ENCODE data around the gene BMP7.

The BMP7 gene

DNA sequence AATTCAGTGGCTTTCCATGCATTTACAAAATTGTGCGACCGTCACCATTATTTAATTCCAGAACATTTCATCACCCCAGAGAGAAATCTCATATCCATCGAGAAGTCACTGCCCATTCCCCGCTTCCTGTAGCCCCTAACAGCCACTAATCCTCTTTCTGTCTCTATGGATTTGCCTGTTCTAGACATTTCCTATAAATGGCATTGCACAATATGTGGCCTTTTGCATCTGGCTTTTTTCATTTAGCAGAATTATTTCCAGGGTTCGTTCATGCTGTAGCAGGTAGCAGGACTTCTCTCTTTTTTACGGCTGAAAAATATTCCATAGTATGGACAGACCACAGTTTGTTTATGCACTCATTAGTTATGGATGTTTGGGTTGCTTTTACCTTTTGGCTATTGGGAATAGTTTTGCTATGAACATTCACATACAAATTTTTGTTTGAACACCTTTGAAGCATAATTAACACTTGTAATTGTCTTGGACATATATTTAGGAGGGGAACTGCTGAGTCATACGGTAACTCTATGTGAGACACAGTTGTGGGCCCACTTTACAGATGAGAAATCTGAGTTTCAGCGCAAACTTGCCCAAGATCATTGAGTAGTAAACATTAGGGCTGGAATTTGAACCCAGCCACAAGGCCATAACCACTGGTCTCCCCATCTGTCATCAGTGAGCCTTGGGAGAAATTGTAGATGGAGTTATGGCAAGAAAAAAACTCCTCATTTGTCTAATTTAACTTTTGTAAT lies 126.9 kb downstream of the BMP7 start:
- TF ChIP-seq, protein P1, sequence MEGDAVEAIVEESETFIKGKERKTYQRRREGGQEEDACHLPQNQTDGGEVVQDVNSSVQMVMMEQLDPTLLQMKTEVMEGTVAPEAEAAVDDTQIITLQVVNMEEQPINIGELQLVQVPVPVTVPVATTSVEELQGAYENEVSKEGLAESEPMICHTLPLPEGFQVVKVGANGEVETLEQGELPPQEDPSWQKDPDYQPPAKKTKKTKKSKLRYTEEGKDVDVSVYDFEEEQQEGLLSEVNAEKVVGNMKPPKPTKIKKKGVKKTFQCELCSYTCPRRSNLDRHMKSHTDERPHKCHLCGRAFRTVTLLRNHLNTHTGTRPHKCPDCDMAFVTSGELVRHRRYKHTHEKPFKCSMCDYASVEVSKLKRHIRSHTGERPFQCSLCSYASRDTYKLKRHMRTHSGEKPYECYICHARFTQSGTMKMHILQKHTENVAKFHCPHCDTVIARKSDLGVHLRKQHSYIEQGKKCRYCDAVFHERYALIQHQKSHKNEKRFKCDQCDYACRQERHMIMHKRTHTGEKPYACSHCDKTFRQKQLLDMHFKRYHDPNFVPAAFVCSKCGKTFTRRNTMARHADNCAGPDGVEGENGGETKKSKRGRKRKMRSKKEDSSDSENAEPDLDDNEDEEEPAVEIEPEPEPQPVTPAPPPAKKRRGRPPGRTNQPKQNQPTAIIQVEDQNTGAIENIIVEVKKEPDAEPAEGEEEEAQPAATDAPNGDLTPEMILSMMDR (IDR thresholded peaks at IDR 0.05) = no peak
- H3K4me1 Mint-ChIP-seq = peaks cover 36% of the 10 kb centered on the region
- H3K27me3 Mint-ChIP-seq (ENCODE audit: low read depth, poor library complexity) = peaks cover 3% of the 10 kb centered on the region
- no peak for DNase-seq
- H3K27ac Mint-ChIP-seq = no peak overlapping the region
- no peaks in the 10 kb centered on the region for H3K9me3 Mint-ChIP-seq
- no peak overlapping the region for H3K4me3 Mint-ChIP-seq
- no peaks in the 10 kb centered on the region for H3K36me3 Mint-ChIP-seq (ENCODE audit: low read depth)

DNA sequence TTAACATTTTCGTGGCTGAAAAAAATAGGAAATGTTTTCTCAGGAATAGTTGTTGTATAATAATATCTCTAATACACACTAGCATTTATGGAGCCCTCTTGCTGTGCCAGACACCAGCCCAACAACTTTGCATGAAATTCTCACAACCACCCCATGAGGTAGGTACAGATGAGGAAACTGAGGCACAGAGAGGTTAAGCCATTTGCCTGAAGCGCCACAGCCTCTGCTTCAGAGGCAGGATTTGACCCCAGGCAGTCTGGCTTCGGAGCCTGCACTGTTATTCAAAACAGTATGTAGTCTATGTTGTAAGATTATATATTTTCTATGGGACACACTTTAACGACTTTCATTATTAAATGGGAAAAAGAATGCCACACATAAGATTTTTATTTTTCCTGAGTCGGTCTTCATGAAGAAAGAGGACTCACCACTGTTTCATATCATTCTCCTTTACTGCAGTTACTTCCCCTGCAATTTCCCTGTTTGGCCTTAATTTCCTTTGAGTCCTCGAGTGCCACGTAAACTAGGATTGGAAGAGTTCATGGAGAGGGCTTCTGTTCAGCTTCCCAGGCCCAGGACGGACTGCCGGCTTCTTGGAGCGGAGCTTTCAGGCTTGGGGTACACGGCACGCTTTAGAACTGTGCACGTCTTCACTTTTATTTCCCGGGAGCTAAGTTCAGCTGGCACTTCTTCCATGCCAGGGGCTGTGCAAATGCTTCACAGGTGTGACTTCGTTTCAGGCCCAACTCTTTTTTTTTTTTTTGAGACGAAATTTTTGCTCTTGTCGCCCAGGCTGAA lies 128.0 kb downstream of the BMP7 start:
- peaks cover 47% of the 10 kb centered on the region for H3K4me1 Mint-ChIP-seq
- no peaks in the 10 kb centered on the region for H3K36me3 Mint-ChIP-seq (ENCODE audit: low read depth)
- H3K4me3 Mint-ChIP-seq = no peak overlapping the region
- TF ChIP-seq, protein P1 (IDR thresholded peaks at IDR 0.05) = no peak
- H3K27me3 Mint-ChIP-seq (ENCODE audit: low read depth, poor library complexity) = peaks cover 3% of the 10 kb centered on the region
- no peaks in the 10 kb centered on the region for H3K9me3 Mint-ChIP-seq
- DNase-seq = no peak
- peak overlapping the region; percentile 80 for H3K27ac Mint-ChIP-seq

DNA sequence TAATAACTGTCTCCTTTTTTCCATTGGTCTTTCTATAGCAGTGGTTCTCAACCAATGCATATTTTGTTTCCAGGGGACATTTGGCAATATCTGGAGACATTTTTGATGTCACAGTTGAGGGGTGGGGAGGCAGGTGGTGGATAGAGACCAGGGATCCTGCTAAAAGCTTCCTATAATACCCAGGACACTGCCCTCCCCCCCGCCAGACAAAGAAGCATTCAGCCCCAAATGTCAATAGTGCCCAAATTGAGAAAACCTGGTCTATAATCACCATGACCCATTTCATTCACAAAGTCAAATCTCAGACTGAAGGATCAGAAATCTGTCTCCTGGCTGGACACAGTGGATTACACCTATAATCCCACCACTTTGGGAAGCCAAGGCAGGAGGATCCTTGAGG lies 128.8 kb downstream of the BMP7 start:
- peaks cover 3% of the 10 kb centered on the region for H3K27me3 Mint-ChIP-seq (ENCODE audit: low read depth, poor library complexity)
- H3K4me1 Mint-ChIP-seq = peaks cover 49% of the 10 kb centered on the region
- TF ChIP-seq, protein P1 (IDR thresholded peaks at IDR 0.05) = no peak
- no peaks in the 10 kb centered on the region for H3K9me3 Mint-ChIP-seq
- no peak overlapping the region for H3K4me3 Mint-ChIP-seq
- no peak overlapping the region for H3K27ac Mint-ChIP-seq
- H3K36me3 Mint-ChIP-seq (ENCODE audit: low read depth) = no peaks in the 10 kb centered on the region
- no peak for DNase-seq

DNA sequence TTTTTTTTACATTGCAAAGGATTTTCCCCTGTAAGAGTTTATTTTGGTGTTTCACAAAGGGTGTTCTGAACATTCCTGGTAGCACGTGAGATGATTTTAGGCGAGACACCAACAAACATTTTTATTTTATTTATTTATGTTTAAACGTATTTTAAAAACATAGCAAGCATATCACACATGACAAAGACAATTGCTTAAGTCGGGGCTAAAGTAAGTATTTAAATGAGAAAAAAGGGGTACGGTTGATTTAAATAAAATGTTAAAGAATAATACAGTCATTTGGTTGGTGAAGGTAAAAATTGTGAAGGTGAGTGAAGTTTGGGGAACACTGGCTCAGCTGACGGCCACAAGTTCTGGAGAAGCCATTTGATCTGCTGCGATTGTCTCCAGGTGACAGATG lies 129.7 kb downstream of the BMP7 start:
- no peak overlapping the region for H3K4me3 Mint-ChIP-seq
- H3K9me3 Mint-ChIP-seq = no peaks in the 10 kb centered on the region
- H3K36me3 Mint-ChIP-seq (ENCODE audit: low read depth) = no peaks in the 10 kb centered on the region
- peaks cover 11% of the 10 kb centered on the region for H3K27me3 Mint-ChIP-seq (ENCODE audit: low read depth, poor library complexity)
- H3K27ac Mint-ChIP-seq = no peak overlapping the region
- no peak for DNase-seq
- H3K4me1 Mint-ChIP-seq = peaks cover 52% of the 10 kb centered on the region
- TF ChIP-seq, protein P1 (IDR thresholded peaks at IDR 0.05) = no peak

DNA sequence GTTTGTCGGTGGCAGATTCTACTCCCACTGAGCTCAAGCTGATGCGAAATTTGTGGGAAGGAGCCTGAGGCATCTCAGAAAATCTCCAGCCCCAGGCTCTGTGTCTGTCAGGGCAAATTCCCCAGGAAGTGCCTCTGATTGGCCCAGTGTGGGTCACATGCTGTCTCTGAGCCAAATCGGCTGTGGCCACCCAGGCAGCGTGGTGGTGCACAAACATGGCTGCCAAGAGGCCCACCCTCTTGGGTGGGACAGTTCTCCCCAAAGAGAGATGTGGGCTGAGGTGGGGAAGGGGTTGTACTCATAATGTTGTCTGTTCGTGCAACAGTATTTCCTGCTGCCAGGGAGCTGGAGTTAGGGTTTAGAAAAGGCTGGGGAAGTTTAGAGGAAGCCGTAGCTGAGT lies 130.6 kb downstream of the BMP7 start:
- H3K9me3 Mint-ChIP-seq = no peaks in the 10 kb centered on the region
- no peak for DNase-seq
- no peak overlapping the region for H3K27ac Mint-ChIP-seq
- peaks cover 17% of the 10 kb centered on the region for H3K27me3 Mint-ChIP-seq (ENCODE audit: low read depth, poor library complexity)
- no peak overlapping the region for H3K4me3 Mint-ChIP-seq
- TF ChIP-seq, protein P1 (IDR thresholded peaks at IDR 0.05) = no peak
- peaks cover 60% of the 10 kb centered on the region for H3K4me1 Mint-ChIP-seq
- no peaks in the 10 kb centered on the region for H3K36me3 Mint-ChIP-seq (ENCODE audit: low read depth)
